CD4-positive, CD25-positive, alpha-beta regulatory T cell (primary cell): Measurements from ENCODE around the gene KATNIP. TPM values are rescaled to one million over a fixed set of nuclear protein-coding genes. Genes with fewer than 3 reads are reported as not detected.
A peak's percentile ranks its signal among the peaks of the same experiment; 100 is the strongest.

ENCODE experiments used
- ATAC-seq, 2 donors: fragments of 150-1000 bp; cut with Tn5 transposase; one replicate each; pipeline ENCODE4 v1.10.0; 2021; ENCODE audit warnings: low read depth in 2 of 2, moderate number of reproducible peaks in 2 of 2, moderate library complexity in 1 of 2
- DNase-seq, 3 donors: peaks; one replicate each; pipeline versions ENCODE4 v3.0.0 to v3.0.0-alpha.2; 2012 to 2022; ENCODE audit warnings: mixed read lengths in 1 of 3
- H3K27ac ChIP-seq: one replicate; pipeline ENCODE4 v1.7.0; 2013; ENCODE audit warnings: mild to moderate bottlenecking, low read length; ENCODE audit not compliant: insufficient read depth, poor library complexity, severe bottlenecking
- H3K27me3 ChIP-seq: one replicate; pipeline ENCODE4 v1.7.0; 2013; ENCODE audit warnings: low read length; ENCODE audit not compliant: control insufficient read depth, insufficient read depth
- H3K36me3 ChIP-seq: one replicate; pipeline ENCODE4 v1.7.0; 2013; ENCODE audit warnings: mild to moderate bottlenecking, low read length, moderate library complexity; ENCODE audit not compliant: control insufficient read depth, insufficient read depth
- H3K4me1 ChIP-seq: 2 replicates; pipeline ENCODE4 v1.7.0; 2013; ENCODE audit warnings: mild to moderate bottlenecking, low read length; ENCODE audit not compliant: insufficient read depth, control insufficient read depth, poor library complexity, severe bottlenecking
- H3K4me3 ChIP-seq: one replicate; pipeline ENCODE4 v1.7.0; 2013; ENCODE audit warnings: low read depth, mild to moderate bottlenecking, low read length, moderate library complexity
- H3K9me3 ChIP-seq, 2 experiments: 1 replicate in 1 of 2; 2 replicates in 1 of 2; pipeline ENCODE4 v1.7.0; 2013; ENCODE audit warnings: low read length in 2 of 2, mild to moderate bottlenecking in 1 of 2, moderate library complexity in 1 of 2; ENCODE audit not compliant: control insufficient read depth in 2 of 2
- H3K27ac Mint-ChIP-seq, 3 donors: one replicate each; pipeline ENCODE4 v1.8.0; 2020 to 2022; ENCODE audit warnings: mild to moderate bottlenecking in 3 of 3, mixed read lengths in 3 of 3, moderate library complexity in 2 of 3
- H3K27me3 Mint-ChIP-seq: one replicate; pipeline ENCODE4 v1.8.0; 2022; ENCODE audit warnings: mild to moderate bottlenecking, mixed read lengths
- H3K36me3 Mint-ChIP-seq: one replicate; pipeline ENCODE4 v1.8.0; 2020; ENCODE audit warnings: mixed read lengths
- H3K4me1 Mint-ChIP-seq, 4 donors: one replicate each; pipeline ENCODE4 v1.8.0; 2020 to 2022; ENCODE audit warnings: mixed read lengths in 4 of 4, mild to moderate bottlenecking in 1 of 4
- H3K4me3 Mint-ChIP-seq, 4 donors: one replicate each; pipeline ENCODE4 v1.8.0; 2020 to 2022; ENCODE audit warnings: mild to moderate bottlenecking in 4 of 4, mixed read lengths in 4 of 4, moderate library complexity in 3 of 4
- H3K9me3 Mint-ChIP-seq, 7 donors: one replicate each; pipeline ENCODE4 v1.8.0; 2020 to 2022; ENCODE audit warnings: mixed read lengths in 7 of 7, mild to moderate bottlenecking in 3 of 7, moderate library complexity in 2 of 7
- polyA plus RNA-seq, 4 donors: library from polyadenylated mRNA; unstranded; fragments of 300-500 nt; fragmentation: Illumina TruSeq; gene quantifications; one replicate each; pipeline ENCODE4 v1.2.3, GENCODE V29; 2021
- total RNA-seq: library from RNA; stranded (reverse); gene quantifications from one replicate; pipeline ENCODE4 v1.2.3, GENCODE V29; 2022

Gene KATNIP
- total and polyA plus RNA-seq, 5 donors from 2014 or later, result 1.4 to 31.5 (median 3.4) TPM

DNA sequence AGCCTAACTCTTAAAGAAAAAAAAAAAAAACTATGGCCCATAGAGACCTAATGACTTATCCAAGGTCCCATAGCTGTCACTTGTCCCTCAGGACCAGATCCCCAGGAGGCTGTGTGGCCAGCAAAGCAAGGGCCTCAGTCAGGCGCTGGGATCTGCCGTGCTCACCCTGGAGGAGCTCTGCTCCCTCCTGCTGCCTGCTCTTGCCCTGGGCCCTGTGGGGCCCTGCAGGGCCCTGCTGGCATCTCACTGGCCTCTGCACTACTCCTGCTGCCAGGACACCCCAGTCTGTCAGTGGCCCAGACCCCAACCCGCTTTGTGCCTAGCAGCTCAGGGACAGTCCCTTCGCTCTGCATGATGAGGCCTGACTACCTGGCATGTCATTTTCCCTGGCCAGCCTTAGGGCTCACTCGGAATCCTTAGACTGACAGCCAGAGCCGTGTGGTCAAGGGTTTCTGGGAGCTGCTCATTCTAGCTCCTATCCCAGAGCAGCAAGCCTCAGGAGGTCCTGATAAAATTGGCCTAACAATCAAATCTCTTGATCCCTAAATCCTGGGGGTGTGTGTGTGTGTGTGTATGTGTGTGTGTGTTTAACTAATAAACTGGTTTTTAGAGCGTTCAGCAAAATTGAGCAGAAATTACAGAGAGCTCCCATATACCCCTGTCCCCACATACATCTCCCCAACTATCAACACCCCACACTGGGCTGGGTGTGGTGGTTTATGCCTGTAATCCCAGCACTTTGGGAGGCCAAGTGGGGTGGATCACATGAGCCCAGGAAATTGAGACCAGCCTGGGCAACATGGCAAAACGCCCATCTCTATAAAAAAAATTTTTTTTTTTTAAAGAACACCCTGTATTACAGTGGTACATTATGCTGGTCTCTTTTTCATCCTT lies 21.7 kb downstream of the KATNIP start:
- no peaks in the 10 kb centered on the region for H3K27me3 ChIP-seq
- ATAC-seq (no peak), DNase-seq (no peak)
- H3K9me3 ChIP-seq, result no peaks in the 10 kb centered on the region
- H3K4me3 Mint-ChIP-seq, result no peak overlapping the region
- peaks cover 0 to 1% (median 0%) of the 10 kb centered on the region in 7 donors for H3K9me3 Mint-ChIP-seq
- H3K27ac ChIP-seq, result no peak overlapping the region
- H3K36me3 ChIP-seq, result peaks cover 3% of the 10 kb centered on the region
- H3K4me1 ChIP-seq, result no peaks in the 10 kb centered on the region
- no peaks in the 10 kb centered on the region for H3K27me3 Mint-ChIP-seq
- H3K36me3 Mint-ChIP-seq, result peaks cover 21% of the 10 kb centered on the region
- H3K27ac Mint-ChIP-seq, result peak overlapping the region in 1 of 3 donors; percentile 54
- H3K4me1 Mint-ChIP-seq, result no peaks in the 10 kb centered on the region
- H3K4me3 ChIP-seq, result no peak overlapping the region

DNA sequence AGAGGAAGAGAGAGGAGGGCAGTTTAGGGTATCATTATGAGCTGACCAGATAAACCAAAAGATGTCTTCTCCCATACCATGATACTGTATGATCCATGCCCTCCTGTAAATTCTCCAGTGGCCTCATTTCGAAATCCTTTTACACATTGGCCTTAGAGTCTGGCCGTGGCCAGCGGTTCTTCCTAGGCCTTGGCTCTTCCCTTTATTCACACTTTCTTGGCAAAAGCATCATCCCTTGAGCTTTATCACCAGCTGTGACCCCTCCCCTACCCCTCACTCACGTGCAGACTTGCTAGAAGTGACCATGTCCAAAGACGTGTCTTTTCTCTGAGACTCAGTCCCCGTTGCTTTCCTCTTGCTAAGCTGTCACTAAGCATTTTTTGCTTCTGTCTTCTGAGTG lies 22.8 kb downstream of the KATNIP start:
- H3K4me1 Mint-ChIP-seq, result no peaks in the 10 kb centered on the region
- DNase-seq, result no peak
- H3K27me3 Mint-ChIP-seq, result no peaks in the 10 kb centered on the region
- no peak overlapping the region for H3K4me3 Mint-ChIP-seq
- Histone ChIP-seq H3K27ac (no peak overlapping the region), H3K9me3 (no peaks in the 10 kb centered on the region), H3K36me3 (peaks cover 3% of the 10 kb centered on the region), H3K4me3 (no peak overlapping the region), H3K27me3 (no peaks in the 10 kb centered on the region), H3K4me1 (no peaks in the 10 kb centered on the region)
- peak overlapping the region in 2 of 3 donors; percentile 39 to 54 for H3K27ac Mint-ChIP-seq
- peaks cover 19% of the 10 kb centered on the region for H3K36me3 Mint-ChIP-seq
- ATAC-seq, result no peak
- H3K9me3 Mint-ChIP-seq, result peaks cover 0 to 1% (median 0%) of the 10 kb centered on the region in 7 donors

DNA sequence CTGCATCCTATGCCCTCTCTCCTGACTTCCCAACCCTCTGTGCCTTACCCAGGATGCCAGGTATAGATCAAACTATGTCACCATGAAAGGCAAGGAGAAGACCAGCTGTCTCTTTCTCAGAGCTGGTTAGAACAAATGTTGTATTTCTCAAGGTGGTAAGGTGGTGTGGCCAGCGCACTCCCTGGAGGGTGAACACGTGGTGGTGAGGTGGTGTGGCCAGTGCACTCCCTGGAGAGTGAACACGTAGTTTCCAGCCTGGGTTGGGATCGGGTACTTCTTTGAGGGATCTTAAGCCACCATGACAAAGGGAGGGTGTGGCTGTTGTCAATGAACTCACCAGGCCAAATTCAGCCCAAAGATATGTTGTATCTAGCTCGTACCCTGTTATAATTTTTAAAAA lies 26.8 kb downstream of the KATNIP start:
- H3K27ac ChIP-seq, result no peak overlapping the region
- Mint-ChIP-seq H3K4me1 (peaks cover 0 to 5% (median under 1%) of the 10 kb centered on the region in 4 donors), H3K27ac (no peak overlapping the region), H3K36me3 (peaks cover 32% of the 10 kb centered on the region), H3K9me3 (peaks cover 0 to 1% (median 0%) of the 10 kb centered on the region in 7 donors), H3K4me3 (no peak overlapping the region), H3K27me3 (no peaks in the 10 kb centered on the region)
- peaks cover 3% of the 10 kb centered on the region for H3K36me3 ChIP-seq
- ATAC-seq, result no peak
- no peak for DNase-seq
- H3K4me1 ChIP-seq, result no peaks in the 10 kb centered on the region
- H3K4me3 ChIP-seq, result no peak overlapping the region
- H3K27me3 ChIP-seq, result no peaks in the 10 kb centered on the region
- H3K9me3 ChIP-seq, result no peaks in the 10 kb centered on the region

DNA sequence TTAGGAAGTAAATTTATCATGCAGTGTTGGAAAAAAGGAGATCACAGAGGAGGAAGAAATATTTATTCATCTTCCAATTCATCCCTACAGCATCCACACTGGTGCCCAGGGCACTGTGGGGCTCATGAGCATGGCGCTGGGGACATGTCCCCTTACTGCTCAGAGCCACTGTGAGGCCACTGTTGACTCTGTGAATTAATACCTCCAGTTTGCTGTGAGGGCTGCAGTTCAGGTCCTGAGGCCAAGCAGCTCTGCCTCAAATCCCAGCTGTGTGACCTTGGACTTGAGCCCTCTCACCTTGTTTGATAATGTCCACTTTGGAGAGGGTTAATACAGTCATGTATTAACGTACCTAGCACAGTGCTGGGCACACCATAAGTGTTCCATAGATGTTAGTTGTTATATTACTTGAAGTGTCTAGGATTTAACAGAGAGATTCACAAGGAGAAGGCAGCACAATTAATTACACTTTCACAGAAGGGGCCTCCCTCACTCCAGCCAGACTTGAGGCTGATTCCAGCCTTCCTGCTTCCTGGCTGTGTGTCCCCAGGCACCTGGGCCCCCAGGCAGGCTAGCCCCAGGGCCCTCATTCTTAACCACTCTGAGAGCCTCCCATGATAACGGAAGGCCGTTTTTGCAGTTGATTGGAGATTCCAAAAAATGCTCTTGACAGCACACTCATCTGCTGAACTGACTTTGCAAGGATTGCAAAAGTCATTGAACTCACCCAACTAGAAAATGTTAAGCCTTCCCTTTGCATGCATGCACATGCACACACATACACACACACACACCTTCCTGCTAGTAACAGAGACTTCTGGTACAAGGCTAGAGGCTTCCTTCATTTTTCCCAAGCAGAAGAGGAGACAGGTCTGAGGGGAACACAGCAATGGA lies 29.4 kb downstream of the KATNIP start:
- H3K4me3 ChIP-seq, result no peak overlapping the region
- H3K27me3 ChIP-seq, result no peaks in the 10 kb centered on the region
- no peak for DNase-seq
- no peak for ATAC-seq
- peak overlapping the region in 1 of 3 donors; percentile 51 for H3K27ac Mint-ChIP-seq
- no peaks in the 10 kb centered on the region for H3K9me3 ChIP-seq
- peaks cover 0 to 2% (median 0%) of the 10 kb centered on the region in 7 donors for H3K9me3 Mint-ChIP-seq
- H3K36me3 ChIP-seq, result peaks cover 2% of the 10 kb centered on the region
- H3K27ac ChIP-seq, result no peak overlapping the region
- no peak overlapping the region for H3K4me3 Mint-ChIP-seq
- H3K27me3 Mint-ChIP-seq, result no peaks in the 10 kb centered on the region
- peaks cover 0 to 5% (median under 1%) of the 10 kb centered on the region in 4 donors for H3K4me1 Mint-ChIP-seq
- H3K36me3 Mint-ChIP-seq, result peaks cover 35% of the 10 kb centered on the region
- H3K4me1 ChIP-seq, result no peaks in the 10 kb centered on the region

DNA sequence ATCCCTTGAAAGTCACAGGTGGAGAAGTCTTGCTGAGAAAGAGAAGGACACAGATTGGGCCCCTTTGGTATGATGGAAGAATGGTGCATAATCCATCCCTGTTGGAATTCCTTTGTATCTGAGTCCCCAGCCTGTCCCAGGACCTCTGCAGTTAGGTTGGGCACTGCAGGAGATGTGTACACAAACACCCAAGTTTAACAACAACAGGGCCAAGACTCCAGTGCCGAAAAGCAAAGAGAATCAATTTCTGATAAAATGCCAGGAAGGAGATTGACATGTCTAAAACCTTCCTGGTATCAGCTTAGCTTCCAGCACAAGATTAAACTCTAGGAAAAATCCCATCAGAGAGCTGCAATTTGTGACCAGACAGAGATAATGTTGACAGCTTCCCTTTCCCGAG lies 32.9 kb downstream of the KATNIP start:
- Mint-ChIP-seq H3K36me3 (peaks cover 39% of the 10 kb centered on the region), H3K4me1 (peaks cover 0 to 5% (median under 1%) of the 10 kb centered on the region in 4 donors)

DNA sequence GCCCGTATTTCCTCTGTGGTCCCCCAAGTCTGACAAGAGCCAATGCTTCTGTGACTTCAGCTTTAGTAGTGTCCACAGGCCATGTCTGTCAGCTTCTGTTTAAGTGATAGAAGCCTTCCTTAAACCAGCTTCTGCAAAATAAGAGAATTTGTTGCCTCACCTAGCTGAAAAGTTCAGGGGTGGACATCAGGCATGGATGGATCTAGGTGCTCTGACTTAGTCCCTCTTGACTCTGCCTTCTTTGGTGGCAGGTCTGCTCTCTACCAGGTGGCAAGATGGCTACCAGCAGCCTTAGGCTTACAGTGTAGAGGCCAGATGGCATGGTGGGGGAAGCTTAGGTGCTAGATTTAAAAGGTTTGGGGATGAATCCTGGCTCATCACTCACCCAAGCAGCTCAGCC lies 33.7 kb downstream of the KATNIP start:
- no peak for DNase-seq
- peaks cover 39% of the 10 kb centered on the region for H3K36me3 Mint-ChIP-seq
- no peak overlapping the region for H3K4me3 ChIP-seq
- peaks cover 0 to 5% (median under 1%) of the 10 kb centered on the region in 4 donors for H3K4me1 Mint-ChIP-seq
- no peak for ATAC-seq
- no peaks in the 10 kb centered on the region for H3K27me3 Mint-ChIP-seq
- H3K9me3 ChIP-seq, result no peaks in the 10 kb centered on the region
- peaks cover 2% of the 10 kb centered on the region for H3K36me3 ChIP-seq
- no peak overlapping the region for H3K4me3 Mint-ChIP-seq
- no peaks in the 10 kb centered on the region for H3K27me3 ChIP-seq
- peaks cover 0 to 2% (median 0%) of the 10 kb centered on the region in 7 donors for H3K9me3 Mint-ChIP-seq
- H3K27ac Mint-ChIP-seq, result no peak overlapping the region
- no peaks in the 10 kb centered on the region for H3K4me1 ChIP-seq
- H3K27ac ChIP-seq, result no peak overlapping the region

More for the DNA sequence above, 32.9 kb downstream of the KATNIP start:
- Histone ChIP-seq H3K27me3 (no peaks in the 10 kb centered on the region), H3K9me3 (no peaks in the 10 kb centered on the region), H3K4me1 (no peaks in the 10 kb centered on the region), H3K36me3 (peaks cover 2% of the 10 kb centered on the region), H3K4me3 (no peak overlapping the region), H3K27ac (no peak overlapping the region)
- peaks cover 0 to 2% (median 0%) of the 10 kb centered on the region in 7 donors for H3K9me3 Mint-ChIP-seq
- DNase-seq (no peak), ATAC-seq (no peak)
- no peaks in the 10 kb centered on the region for H3K27me3 Mint-ChIP-seq
- H3K27ac Mint-ChIP-seq, result no peak overlapping the region
- H3K4me3 Mint-ChIP-seq, result no peak overlapping the region

DNA sequence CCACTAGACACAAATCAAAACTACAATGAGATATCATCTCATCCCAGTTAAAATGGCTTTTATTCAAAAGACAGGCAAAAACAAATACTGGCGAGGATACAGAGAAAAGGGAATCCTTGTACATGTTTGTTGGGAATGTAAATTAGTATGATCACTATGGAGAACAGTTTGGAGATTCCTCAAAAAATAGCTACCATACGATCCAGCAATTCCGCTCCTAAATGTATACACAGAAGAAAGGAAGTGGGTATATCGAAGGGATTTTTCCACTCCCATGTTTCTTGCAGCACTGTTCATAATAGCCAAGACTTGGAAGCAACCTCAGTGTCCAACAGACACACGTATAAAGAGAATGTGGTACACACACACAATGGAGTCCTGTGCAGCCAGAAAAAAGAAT lies 35.3 kb downstream of the KATNIP start:
- Histone ChIP-seq H3K9me3 (no peaks in the 10 kb centered on the region), H3K27ac (no peak overlapping the region), H3K36me3 (peaks cover 2% of the 10 kb centered on the region), H3K4me3 (no peak overlapping the region), H3K27me3 (no peaks in the 10 kb centered on the region), H3K4me1 (no peaks in the 10 kb centered on the region)
- Mint-ChIP-seq H3K9me3 (peaks cover 0 to 2% (median 0%) of the 10 kb centered on the region in 7 donors), H3K4me3 (no peak overlapping the region), H3K36me3 (peaks cover 35% of the 10 kb centered on the region), H3K4me1 (peaks cover 0 to 4% (median 0%) of the 10 kb centered on the region in 4 donors), H3K27ac (peak overlapping the region in 1 of 3 donors; percentile 63), H3K27me3 (no peaks in the 10 kb centered on the region)
- ATAC-seq (no peak), DNase-seq (no peak)
